Measurements from ENCODE around the gene CELF1. TPM values are rescaled to one million over a fixed set of nuclear protein-coding genes. Genes with fewer than 3 reads are reported as not detected.

CELF1 gene
- total and polyA plus RNA-seq, 2 of the 13 experiments (the other 11 are each of a cell fraction or from before 2014, with no cell fraction given): 69.0 to 80.1 TPM

DNA sequence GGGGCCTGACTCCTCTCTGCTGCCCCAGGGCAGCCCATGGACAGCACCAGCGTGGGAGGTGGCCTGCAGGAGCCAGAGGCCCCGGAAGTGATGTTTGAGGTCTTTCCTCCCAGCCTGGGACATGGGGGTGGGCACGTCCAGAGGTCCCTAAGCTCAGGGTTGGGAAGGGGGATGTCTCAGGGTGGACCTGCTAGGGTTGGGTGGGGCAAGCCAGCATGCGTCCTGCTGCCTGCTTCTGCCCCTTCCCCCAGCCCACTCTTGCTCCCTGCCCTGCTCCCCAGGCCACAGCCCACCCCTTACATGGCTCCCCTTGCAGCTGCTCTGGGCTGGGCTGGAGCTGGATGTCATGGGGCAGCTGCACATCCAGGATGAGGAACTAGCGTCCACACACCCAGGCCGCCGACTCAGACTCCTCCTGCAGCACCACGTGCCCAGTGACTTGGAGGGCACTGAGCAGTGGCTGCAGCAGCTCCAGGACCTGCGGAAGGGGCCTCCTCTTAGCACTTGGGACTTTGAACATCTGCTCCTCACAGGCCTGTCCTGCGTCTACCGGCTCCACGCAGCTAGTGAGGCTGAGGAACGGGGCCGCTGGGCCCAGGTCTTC, 34.9 kb upstream of the CELF1 start (continued):
- TF ChIP-seq, protein P1, sequence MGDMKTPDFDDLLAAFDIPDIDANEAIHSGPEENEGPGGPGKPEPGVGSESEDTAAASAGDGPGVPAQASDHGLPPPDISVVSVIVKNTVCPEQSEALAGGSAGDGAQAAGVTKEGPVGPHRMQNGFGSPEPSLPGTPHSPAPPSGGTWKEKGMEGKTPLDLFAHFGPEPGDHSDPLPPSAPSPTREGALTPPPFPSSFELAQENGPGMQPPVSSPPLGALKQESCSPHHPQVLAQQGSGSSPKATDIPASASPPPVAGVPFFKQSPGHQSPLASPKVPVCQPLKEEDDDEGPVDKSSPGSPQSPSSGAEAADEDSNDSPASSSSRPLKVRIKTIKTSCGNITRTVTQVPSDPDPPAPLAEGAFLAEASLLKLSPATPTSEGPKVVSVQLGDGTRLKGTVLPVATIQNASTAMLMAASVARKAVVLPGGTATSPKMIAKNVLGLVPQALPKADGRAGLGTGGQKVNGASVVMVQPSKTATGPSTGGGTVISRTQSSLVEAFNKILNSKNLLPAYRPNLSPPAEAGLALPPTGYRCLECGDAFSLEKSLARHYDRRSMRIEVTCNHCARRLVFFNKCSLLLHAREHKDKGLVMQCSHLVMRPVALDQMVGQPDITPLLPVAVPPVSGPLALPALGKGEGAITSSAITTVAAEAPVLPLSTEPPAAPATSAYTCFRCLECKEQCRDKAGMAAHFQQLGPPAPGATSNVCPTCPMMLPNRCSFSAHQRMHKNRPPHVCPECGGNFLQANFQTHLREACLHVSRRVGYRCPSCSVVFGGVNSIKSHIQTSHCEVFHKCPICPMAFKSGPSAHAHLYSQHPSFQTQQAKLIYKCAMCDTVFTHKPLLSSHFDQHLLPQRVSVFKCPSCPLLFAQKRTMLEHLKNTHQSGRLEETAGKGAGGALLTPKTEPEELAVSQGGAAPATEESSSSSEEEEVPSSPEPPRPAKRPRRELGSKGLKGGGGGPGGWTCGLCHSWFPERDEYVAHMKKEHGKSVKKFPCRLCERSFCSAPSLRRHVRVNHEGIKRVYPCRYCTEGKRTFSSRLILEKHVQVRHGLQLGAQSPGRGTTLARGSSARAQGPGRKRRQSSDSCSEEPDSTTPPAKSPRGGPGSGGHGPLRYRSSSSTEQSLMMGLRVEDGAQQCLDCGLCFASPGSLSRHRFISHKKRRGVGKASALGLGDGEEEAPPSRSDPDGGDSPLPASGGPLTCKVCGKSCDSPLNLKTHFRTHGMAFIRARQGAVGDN (CRISPR knock-in tag; IDR thresholded peaks at IDR 0.05): peak; percentile 93
- TF ChIP-seq ZNF331 (CRISPR knock-in tag; IDR thresholded peaks at IDR 0.05) (no peak), TCF7L2 (IDR thresholded peaks at IDR 0.05; ENCODE audit: low read depth, low read length) (no peak), CHD2 (IDR thresholded peaks at IDR 0.05; ENCODE audit: low read depth, low read length) (no peak), MYC (CRISPR knock-in tag; IDR thresholded peaks at IDR 0.05; ENCODE audit: borderline replicate concordance) (peak; percentile 77; the same call in 1 of the 2 replicates), GFI1 (CRISPR knock-in tag; IDR thresholded peaks at IDR 0.05; ENCODE audit: borderline replicate concordance) (no peak), ZNF3 (CRISPR knock-in tag; IDR thresholded peaks at IDR 0.05) (no peak), GATA4 (IDR thresholded peaks at IDR 0.05; ENCODE audit: borderline replicate concordance, low read depth) (no peak), HNRNPUL1 (IDR thresholded peaks at IDR 0.05; ENCODE audit: low read depth, low read length) (no peak), ZNF382 (CRISPR knock-in tag; IDR thresholded peaks at IDR 0.05; ENCODE audit: borderline replicate concordance) (no peak), YEATS4 (CRISPR knock-in tag; IDR thresholded peaks at IDR 0.05; ENCODE audit: borderline replicate concordance) (peak; percentile 71; the same call in 1 of the 2 replicates)
- TF ChIP-seq, protein P2, sequence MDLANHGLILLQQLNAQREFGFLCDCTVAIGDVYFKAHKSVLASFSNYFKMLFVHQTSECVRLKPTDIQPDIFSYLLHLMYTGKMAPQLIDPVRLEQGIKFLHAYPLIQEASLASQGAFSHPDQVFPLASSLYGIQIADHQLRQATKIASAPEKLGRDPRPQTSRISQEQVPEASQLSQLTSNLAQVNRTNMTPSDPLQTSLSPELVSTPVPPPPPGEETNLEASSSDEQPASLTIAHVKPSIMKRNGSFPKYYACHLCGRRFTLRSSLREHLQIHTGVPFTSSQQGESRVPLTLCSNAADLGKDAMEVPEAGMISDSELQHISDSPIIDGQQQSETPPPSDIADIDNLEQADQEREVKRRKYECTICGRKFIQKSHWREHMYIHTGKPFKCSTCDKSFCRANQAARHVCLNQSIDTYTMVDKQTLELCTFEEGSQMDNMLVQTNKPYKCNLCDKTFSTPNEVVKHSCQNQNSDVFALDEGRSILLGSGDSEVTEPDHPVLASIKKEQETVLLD (CRISPR knock-in tag; IDR thresholded peaks at IDR 0.05; ENCODE audit: low read depth): no peak
- TF ChIP-seq, protein P3, sequence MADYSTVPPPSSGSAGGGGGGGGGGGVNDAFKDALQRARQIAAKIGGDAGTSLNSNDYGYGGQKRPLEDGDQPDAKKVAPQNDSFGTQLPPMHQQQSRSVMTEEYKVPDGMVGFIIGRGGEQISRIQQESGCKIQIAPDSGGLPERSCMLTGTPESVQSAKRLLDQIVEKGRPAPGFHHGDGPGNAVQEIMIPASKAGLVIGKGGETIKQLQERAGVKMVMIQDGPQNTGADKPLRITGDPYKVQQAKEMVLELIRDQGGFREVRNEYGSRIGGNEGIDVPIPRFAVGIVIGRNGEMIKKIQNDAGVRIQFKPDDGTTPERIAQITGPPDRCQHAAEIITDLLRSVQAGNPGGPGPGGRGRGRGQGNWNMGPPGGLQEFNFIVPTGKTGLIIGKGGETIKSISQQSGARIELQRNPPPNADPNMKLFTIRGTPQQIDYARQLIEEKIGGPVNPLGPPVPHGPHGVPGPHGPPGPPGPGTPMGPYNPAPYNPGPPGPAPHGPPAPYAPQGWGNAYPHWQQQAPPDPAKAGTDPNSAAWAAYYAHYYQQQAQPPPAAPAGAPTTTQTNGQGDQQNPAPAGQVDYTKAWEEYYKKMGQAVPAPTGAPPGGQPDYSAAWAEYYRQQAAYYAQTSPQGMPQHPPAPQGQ (CRISPR knock-in tag; IDR thresholded peaks at IDR 0.05; ENCODE audit: borderline replicate concordance): no peak
- TF ChIP-seq, protein P4, sequence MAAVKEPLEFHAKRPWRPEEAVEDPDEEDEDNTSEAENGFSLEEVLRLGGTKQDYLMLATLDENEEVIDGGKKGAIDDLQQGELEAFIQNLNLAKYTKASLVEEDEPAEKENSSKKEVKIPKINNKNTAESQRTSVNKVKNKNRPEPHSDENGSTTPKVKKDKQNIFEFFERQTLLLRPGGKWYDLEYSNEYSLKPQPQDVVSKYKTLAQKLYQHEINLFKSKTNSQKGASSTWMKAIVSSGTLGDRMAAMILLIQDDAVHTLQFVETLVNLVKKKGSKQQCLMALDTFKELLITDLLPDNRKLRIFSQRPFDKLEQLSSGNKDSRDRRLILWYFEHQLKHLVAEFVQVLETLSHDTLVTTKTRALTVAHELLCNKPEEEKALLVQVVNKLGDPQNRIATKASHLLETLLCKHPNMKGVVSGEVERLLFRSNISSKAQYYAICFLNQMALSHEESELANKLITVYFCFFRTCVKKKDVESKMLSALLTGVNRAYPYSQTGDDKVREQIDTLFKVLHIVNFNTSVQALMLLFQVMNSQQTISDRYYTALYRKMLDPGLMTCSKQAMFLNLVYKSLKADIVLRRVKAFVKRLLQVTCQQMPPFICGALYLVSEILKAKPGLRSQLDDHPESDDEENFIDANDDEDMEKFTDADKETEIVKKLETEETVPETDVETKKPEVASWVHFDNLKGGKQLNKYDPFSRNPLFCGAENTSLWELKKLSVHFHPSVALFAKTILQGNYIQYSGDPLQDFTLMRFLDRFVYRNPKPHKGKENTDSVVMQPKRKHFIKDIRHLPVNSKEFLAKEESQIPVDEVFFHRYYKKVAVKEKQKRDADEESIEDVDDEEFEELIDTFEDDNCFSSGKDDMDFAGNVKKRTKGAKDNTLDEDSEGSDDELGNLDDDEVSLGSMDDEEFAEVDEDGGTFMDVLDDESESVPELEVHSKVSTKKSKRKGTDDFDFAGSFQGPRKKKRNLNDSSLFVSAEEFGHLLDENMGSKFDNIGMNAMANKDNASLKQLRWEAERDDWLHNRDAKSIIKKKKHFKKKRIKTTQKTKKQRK (IDR thresholded peaks at IDR 0.05; ENCODE audit: low read length): no peak
- TF ChIP-seq, protein P5, sequence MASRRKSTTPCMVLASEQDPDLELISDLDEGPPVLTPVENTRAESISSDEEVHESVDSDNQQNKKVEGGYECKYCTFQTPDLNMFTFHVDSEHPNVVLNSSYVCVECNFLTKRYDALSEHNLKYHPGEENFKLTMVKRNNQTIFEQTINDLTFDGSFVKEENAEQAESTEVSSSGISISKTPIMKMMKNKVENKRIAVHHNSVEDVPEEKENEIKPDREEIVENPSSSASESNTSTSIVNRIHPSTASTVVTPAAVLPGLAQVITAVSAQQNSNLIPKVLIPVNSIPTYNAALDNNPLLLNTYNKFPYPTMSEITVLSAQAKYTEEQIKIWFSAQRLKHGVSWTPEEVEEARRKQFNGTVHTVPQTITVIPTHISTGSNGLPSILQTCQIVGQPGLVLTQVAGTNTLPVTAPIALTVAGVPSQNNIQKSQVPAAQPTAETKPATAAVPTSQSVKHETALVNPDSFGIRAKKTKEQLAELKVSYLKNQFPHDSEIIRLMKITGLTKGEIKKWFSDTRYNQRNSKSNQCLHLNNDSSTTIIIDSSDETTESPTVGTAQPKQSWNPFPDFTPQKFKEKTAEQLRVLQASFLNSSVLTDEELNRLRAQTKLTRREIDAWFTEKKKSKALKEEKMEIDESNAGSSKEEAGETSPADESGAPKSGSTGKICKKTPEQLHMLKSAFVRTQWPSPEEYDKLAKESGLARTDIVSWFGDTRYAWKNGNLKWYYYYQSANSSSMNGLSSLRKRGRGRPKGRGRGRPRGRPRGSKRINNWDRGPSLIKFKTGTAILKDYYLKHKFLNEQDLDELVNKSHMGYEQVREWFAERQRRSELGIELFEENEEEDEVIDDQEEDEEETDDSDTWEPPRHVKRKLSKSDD (CRISPR knock-in tag; IDR thresholded peaks at IDR 0.05; ENCODE audit: low read depth): 0 out of 2 replicates have a peak, but pooled peaks have one; percentile 13
